CD4-positive, alpha-beta T cell (primary cell): ENCODE results near the gene IL10RB. TPM values are rescaled to one million over a fixed set of nuclear protein-coding genes. Genes with fewer than 3 reads are reported as not detected.

Experiments used
- ATAC-seq: fragments of 200-7000 bp; cut with Tn5 transposase; one replicate; pipeline ENCODE4 v1.10.0; 2022; ENCODE audit warnings: mild to moderate bottlenecking; ENCODE audit not compliant: poor library complexity
- CTCF ChIA-PET: fragments of 350-600 bp; sonication (Branson Sonifier 250); formaldehyde crosslinking; loops from one replicate; lab custom pipeline; 2021; ENCODE audit warnings: antibody characterized with exemption, inconsistent platforms; lab: Charles Lee
- POLR2A ChIA-PET: fragments of 350-600 bp; sonication (Branson Sonifier 250); formaldehyde crosslinking; loops from one replicate; lab custom pipeline; 2021; ENCODE audit warnings: antibody characterized with exemption, inconsistent platforms; lab: Charles Lee
- DNase-seq, 14 experiments: peaks; one replicate each; pipeline ENCODE4 v3.0.0-alpha.2; 2013 to 2020; ENCODE audit warnings: mixed read lengths in 2 of 14
- H3K27ac ChIP-seq, 2 donors: one replicate each; pipeline versions ENCODE4 v1.5.1 to v1.7.0; 2013; ENCODE audit warnings: low read length in 2 of 2, low read depth in 1 of 2, mild to moderate bottlenecking in 1 of 2
- H3K27me3 ChIP-seq, 2 experiments: 1 replicate in 1 of 2; 2 replicates in 1 of 2; pipeline versions ENCODE4 v1.6.1 to v1.7.0; 2013; ENCODE audit warnings: low read length in 2 of 2, control low read depth in 1 of 2, mild to moderate bottlenecking in 1 of 2, moderate library complexity in 1 of 2; ENCODE audit not compliant: insufficient read depth in 2 of 2, control insufficient read depth in 1 of 2
- H3K36me3 ChIP-seq: one replicate; pipeline ENCODE4 v1.6.1; 2013; ENCODE audit warnings: low read length, control low read depth; ENCODE audit not compliant: insufficient read depth
- H3K4me1 ChIP-seq: one replicate; pipeline ENCODE4 v1.6.1; 2013; ENCODE audit warnings: low read length, control low read depth; ENCODE audit not compliant: insufficient read depth
- H3K4me3 ChIP-seq: one replicate; pipeline ENCODE4 v1.5.1; 2013; ENCODE audit warnings: mild to moderate bottlenecking, low read length, moderate library complexity
- H3K9me3 ChIP-seq, 2 experiments: 1 replicate in 1 of 2; 2 replicates in 1 of 2; pipeline versions ENCODE4 v1.6.1 to v1.7.0; 2013; ENCODE audit warnings: low read length in 2 of 2, mild to moderate bottlenecking in 2 of 2, control low read depth in 1 of 2, moderate library complexity in 1 of 2; ENCODE audit not compliant: control insufficient read depth in 1 of 2, insufficient read depth in 1 of 2
- H3K27ac Mint-ChIP-seq: one replicate; pipeline ENCODE4 v1.8.0; 2020; ENCODE audit warnings: mixed read lengths
- H3K27me3 Mint-ChIP-seq: one replicate; pipeline ENCODE4 v1.8.0; 2021; ENCODE audit warnings: mixed read lengths
- H3K36me3 Mint-ChIP-seq: one replicate; pipeline ENCODE4 v1.8.0; 2021; ENCODE audit warnings: low read depth, mixed read lengths
- H3K4me1 Mint-ChIP-seq: one replicate; pipeline ENCODE4 v1.8.0; 2021; ENCODE audit warnings: low read depth, mixed read lengths
- H3K4me3 Mint-ChIP-seq: one replicate; pipeline ENCODE4 v1.8.0; 2020; ENCODE audit warnings: mild to moderate bottlenecking, mixed read lengths
- H3K9me3 Mint-ChIP-seq: one replicate; pipeline ENCODE4 v1.8.0; 2020; ENCODE audit warnings: mixed read lengths
- intact Hi-C, 2 experiments: fragments of 100-400 bp; cut with DNase I in 1 of 2; cut with micrococcal nuclease in 1 of 2; formaldehyde crosslinking; loops; one replicate each; pipeline versions ENCODE4 v1.15.1 to v1.9.0; 2023 to 2025; cut with DNase I, micrococcal nuclease
- total RNA-seq, 174 experiments: library from RNA in 2 of 174; stranded (reverse) in 2 of 174; gene quantifications; one replicate each; pipeline ENCODE4 v1.2.3 and lab custom pipeline; 2021 to 2026
- TF ChIP-seq, protein P1 (sequence below): fragments of 200-600 bp; IDR thresholded peaks from one replicate; pipeline ENCODE4 v1.8.0; 2022; ENCODE audit warnings: antibody characterized with exemption, mild to moderate bottlenecking

IL10RB gene
- total RNA-seq, 2 experiments from 2014 or later, result 7.2 to 9.2 TPM

DNA sequence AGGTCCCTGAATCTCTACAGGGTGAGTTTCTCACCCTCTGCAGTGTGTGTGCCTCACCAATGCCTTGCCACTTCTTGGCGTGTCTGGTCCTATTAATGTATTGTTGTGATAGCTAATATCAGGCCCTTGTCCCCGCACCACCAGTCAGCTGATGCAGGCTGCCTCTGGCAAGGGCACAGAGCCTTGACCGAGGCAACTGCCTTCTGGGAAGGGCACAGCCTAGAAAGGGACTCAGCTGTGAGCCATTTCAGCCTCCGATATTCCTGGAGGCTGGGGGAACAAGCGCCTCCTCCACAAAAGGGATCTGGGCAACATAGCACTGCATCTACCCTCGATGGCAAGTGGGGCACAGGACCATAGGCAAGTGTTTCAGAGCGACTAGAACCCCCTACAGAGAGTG lies 27.0 kb downstream of the IL10RB start:
- H3K4me1 ChIP-seq, result peaks cover 18% of the 10 kb centered on the region
- H3K9me3 ChIP-seq, result no peaks in the 10 kb centered on the region
- H3K27ac ChIP-seq, result no peak overlapping the region
- peaks cover 61% of the 10 kb centered on the region for H3K36me3 ChIP-seq
- H3K4me3 ChIP-seq, result no peak overlapping the region
- ATAC-seq (no peak), DNase-seq (no peak)
- Mint-ChIP-seq H3K27ac (peak overlapping the region; percentile 86), H3K36me3 (peaks cover 74% of the 10 kb centered on the region), H3K9me3 (no peaks in the 10 kb centered on the region), H3K4me1 (peaks cover 39% of the 10 kb centered on the region), H3K4me3 (no peak overlapping the region), H3K27me3 (no peaks in the 10 kb centered on the region)
- intact Hi-C loops, result loop anchor here in 1 of 2 experiments (2.0 to 10.0 kb wide), 2 partner anchors 28 to 58 kb away; no protein-coding TSS in a partner anchor
- no peaks in the 10 kb centered on the region for H3K27me3 ChIP-seq
- POLR2A ChIA-PET, result interaction anchor here (0.7 to 2.6 kb wide), 5 partner anchors 27 to 187 kb away, joined by 3 to 24 read pairs (median 4); partner anchors contain the start of genes IFNAR1 and IL10RB
- CTCF ChIA-PET, result no interaction called here
- TF ChIP-seq, protein P1, sequence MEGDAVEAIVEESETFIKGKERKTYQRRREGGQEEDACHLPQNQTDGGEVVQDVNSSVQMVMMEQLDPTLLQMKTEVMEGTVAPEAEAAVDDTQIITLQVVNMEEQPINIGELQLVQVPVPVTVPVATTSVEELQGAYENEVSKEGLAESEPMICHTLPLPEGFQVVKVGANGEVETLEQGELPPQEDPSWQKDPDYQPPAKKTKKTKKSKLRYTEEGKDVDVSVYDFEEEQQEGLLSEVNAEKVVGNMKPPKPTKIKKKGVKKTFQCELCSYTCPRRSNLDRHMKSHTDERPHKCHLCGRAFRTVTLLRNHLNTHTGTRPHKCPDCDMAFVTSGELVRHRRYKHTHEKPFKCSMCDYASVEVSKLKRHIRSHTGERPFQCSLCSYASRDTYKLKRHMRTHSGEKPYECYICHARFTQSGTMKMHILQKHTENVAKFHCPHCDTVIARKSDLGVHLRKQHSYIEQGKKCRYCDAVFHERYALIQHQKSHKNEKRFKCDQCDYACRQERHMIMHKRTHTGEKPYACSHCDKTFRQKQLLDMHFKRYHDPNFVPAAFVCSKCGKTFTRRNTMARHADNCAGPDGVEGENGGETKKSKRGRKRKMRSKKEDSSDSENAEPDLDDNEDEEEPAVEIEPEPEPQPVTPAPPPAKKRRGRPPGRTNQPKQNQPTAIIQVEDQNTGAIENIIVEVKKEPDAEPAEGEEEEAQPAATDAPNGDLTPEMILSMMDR, result no peak

DNA sequence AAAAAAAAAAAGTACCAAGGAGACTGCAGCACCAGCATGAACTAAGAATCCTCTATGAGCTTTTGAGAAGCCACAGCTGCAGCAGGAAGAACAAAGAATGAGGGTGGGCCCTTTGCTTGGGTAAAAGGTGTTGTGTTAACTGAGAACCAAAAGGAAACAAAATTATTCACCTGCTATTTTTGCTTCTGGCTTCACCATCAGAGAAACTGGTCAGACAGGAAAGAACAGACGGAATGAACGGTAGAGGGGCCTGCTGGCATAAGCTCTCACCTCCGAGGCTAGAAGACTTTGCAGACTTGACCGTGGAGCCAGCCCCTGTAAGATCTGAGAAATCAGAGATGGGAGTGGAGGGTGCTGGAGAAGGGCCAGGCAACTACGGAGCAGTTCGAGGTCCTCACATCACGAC lies 27.6 kb downstream of the IL10RB start:
- Mint-ChIP-seq H3K4me1 (peaks cover 44% of the 10 kb centered on the region), H3K9me3 (no peaks in the 10 kb centered on the region), H3K27ac (peak overlapping the region; percentile 86), H3K36me3 (peaks cover 69% of the 10 kb centered on the region), H3K4me3 (peak overlapping the region; percentile 74), H3K27me3 (no peaks in the 10 kb centered on the region)
- H3K36me3 ChIP-seq, result peaks cover 55% of the 10 kb centered on the region
- ATAC-seq, result peak; percentile 92
- TF ChIP-seq, protein P1, result no peak
- intact Hi-C loops, result loop anchor here in 1 of 2 experiments (2.0 to 10.0 kb wide), 2 partner anchors 29 to 59 kb away; no protein-coding TSS in a partner anchor
- ChIA-PET POLR2A (interaction anchor here (0.7 to 2.6 kb wide), 8 partner anchors 25 to 187 kb away, joined by 3 to 24 read pairs (median 4); partner anchors contain the start of genes IFNAR1 and IL10RB), CTCF (no interaction called here)
- no peaks in the 10 kb centered on the region for H3K9me3 ChIP-seq
- peak in 6 of 14 experiments; percentile 9 to 50 (median 25) for DNase-seq
- no peak overlapping the region for H3K4me3 ChIP-seq
- peaks cover 21% of the 10 kb centered on the region for H3K4me1 ChIP-seq
- H3K27ac ChIP-seq, result peak overlapping the region in 1 of 2 donors; percentile 30
- H3K27me3 ChIP-seq, result no peaks in the 10 kb centered on the region

DNA sequence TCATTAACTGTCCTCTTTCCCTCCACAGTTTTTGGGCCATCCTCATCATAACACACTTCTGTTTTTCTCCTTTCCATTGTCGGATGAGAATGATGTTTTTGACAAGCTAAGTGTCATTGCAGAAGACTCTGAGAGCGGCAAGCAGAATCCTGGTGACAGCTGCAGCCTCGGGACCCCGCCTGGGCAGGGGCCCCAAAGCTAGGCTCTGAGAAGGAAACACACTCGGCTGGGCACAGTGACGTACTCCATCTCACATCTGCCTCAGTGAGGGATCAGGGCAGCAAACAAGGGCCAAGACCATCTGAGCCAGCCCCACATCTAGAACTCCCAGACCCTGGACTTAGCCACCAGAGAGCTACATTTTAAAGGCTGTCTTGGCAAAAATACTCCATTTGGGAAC lies 30.0 kb downstream of the IL10RB start:
- intact Hi-C loops, result loop anchor here in 1 of 2 experiments (10.0 kb wide), 1 partner anchor 61 kb away; no protein-coding TSS in a partner anchor
- ATAC-seq (no peak), DNase-seq (no peak)
- no peaks in the 10 kb centered on the region for H3K27me3 ChIP-seq
- peaks cover 37% of the 10 kb centered on the region for H3K36me3 ChIP-seq
- TF ChIP-seq, protein P1, result no peak
- H3K4me1 Mint-ChIP-seq, result peaks cover 67% of the 10 kb centered on the region
- H3K27ac Mint-ChIP-seq, result no peak overlapping the region
- no peaks in the 10 kb centered on the region for H3K9me3 ChIP-seq
- peaks cover 44% of the 10 kb centered on the region for H3K4me1 ChIP-seq
- CTCF ChIA-PET, result interaction anchor here (1.1 kb wide), 1 partner anchor 96 kb away, joined by 3 read pairs; no protein-coding TSS in a partner anchor
- peaks cover 65% of the 10 kb centered on the region for H3K36me3 Mint-ChIP-seq
- no peak overlapping the region for H3K4me3 Mint-ChIP-seq
- no peak overlapping the region for H3K27ac ChIP-seq
- POLR2A ChIA-PET, result no interaction called here
- peaks cover 2% of the 10 kb centered on the region for H3K9me3 Mint-ChIP-seq
- no peaks in the 10 kb centered on the region for H3K27me3 Mint-ChIP-seq
- H3K4me3 ChIP-seq, result no peak overlapping the region
